GM19467 (cell line): ENCODE results near the gene ABCD1.
A peak's percentile ranks its signal among the peaks of the same experiment; 100 is the strongest.
"Not testable (repeated sequence)": the region's sequence is repeated elsewhere in the genome, so short reads cannot be mapped to it uniquely, and the experiment has no call there.

Source experiments
- ATAC-seq: cut with Tn5 transposase; IDR thresholded peaks from one replicate; pipeline ENCODE4 v1.9.1; 2021; ENCODE audit warnings: mild to moderate bottlenecking, moderate library complexity; ENCODE audit not compliant: unreplicated experiment

The ABCD1 gene

DNA sequence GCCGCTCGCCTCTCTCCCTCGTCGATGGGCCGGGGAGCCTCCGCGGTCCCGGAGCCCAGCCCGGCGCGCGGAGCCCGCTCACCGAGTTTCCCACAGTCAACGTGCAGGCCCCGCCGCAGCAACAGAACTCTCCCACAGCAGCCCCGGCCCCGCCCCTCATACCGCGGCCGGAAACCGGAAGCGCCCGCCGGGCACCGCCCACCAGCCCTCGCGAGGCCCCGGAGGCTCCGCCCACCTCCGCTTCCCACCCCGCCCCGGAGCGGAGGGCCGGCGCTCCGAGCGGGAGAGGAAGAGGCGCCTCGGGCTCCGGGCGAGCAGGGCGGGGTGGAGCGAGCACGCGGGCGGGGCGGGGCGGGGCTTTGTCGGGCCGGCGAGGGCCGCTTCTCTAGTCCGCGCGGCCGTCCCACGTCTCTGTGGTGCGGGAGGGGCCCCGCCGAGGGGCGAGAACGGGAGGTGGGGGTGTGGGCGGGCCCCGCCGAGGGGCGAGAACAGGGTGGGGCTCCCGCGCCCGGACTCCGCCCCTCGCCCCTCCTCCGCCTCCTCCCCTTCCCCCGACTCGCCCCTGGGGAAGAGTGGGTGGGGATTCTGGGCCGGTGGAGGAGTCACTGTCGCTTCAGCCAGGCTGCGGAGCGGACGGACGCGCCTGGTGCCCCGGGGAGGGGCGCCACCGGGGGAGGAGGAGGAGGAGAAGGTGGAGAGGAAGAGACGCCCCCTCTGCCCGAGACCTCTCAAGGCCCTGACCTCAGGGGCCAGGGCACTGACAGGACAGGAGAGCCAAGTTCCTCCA is at the start of gene ABCD1, which contains the start of gene BCAP31:
TSS of gene ABCD1 (plus strand) at position 605 of the 787 bp plus-strand sequence. CDS start 411 bp downstream, outside the sequence.
TSS of gene BCAP31 (minus strand) at position 136 of the 787 bp plus-strand sequence. CDS start 1,143 bp downstream, outside the sequence.
- ATAC-seq = peak; percentile 52

- no peak for ATAC-seq
These were observed 43.5 kb upstream of the ABCD1 start for GRCh38 chrX:153681175-153681574.

- not testable (repeated sequence) for ATAC-seq
These were observed 41.2 kb upstream of the ABCD1 start for GRCh38 chrX:153683486-153683885.

GRCh38 chrX:153684467-153685155 is 40.0 kb upstream of the ABCD1 start:
- ATAC-seq = no peak

DNA sequence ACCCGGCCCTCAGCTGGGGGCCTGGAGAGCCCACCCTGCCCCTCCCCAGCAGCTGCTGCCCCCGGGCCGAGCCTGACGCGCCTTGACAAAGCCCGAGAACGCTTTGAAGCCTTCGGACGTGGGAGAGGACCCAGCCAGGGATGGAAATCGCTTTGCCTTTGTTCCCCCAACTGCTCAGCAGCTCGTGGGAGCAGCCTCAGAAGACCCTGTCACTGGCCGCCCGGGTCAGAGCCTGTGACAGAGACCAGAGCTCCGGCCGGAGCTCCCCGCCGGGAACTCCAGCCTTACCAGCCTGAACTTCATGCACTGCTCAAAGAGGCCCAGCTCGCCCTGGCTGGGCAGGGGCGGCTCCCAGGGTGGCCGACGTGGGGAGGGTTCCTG is 39.5 kb upstream of the ABCD1 start:
- ATAC-seq = no peak

GRCh38 chrX:153685751-153686696 is 38.6 kb upstream of the ABCD1 start:
- ATAC-seq = no peak

- ATAC-seq = no peak
These were observed 37.9 kb upstream of the ABCD1 start for GRCh38 chrX:153686711-153687110.

DNA sequence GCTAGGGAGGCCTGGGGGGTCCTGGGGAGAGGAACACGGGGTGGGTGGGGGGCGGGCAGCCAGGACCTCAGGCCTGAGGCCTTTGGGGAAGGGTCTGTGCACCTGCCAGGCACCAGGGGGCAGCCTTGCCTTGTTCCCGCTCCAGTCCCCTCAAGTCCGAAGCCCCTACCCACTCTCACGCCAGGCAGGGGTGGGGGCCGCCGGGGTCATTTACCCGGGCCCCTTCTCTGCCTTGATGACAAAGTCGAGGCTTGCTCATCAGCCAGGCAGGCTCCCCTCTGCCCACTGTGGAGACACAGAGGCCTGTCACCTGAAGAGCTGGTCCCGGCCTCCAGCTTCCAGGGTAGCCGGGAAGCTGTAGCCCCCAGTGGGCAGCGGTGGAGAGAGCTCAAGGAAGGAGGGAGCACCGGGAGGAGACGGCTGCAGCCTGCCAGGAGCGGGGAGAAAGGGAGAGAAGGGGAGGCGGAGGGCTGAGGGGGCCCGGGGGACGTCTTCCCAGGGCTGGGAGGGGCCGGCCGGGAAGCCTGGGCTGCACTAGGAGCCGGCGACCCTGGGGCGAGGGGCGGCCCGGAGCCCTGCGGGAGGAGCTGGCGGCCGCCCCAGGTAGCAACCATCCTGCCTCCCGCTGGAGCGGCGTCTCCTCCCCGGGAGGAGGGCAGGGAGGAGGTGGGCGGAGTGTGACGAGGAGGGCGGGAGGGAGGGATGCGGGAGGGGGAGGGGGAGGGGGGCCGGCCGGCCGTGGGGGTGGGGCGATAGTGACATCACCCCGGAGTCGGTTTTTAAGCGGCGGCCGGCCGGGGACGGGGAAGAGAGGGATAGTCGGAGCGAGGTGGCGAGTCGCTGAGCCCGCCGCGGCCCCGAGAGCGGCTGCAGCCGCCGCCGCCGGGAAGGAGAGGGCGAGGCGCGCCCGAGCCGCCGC is 37.3 kb upstream of the ABCD1 start, which contains the start of gene SLC6A8:
TSS of gene SLC6A8 (plus strand) at position 806 of the 919 bp plus-strand sequence. CDS start 649 bp downstream, outside the sequence.
- ATAC-seq = no peak

DNA sequence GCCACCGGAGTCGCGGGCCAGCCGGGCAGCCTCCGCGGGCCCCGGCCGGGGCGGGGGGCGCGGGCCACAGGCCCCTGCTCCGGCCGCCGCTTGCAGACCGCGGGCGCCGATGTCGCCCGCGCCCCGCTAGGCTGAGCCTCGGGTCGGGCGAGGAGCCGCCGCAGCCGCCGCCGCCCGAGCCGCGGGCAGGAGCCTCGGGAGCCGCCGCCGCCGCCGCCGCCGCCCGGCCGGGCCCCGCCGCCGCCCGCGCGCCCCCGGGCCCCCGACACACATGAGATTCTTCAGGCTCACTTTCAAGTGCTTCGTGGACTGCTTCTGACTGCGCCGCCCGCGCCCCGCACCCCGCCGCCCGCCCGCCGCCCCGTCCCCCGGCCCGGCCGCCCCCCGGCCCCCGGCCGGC is 36.6 kb upstream of the ABCD1 start:
- no peak for ATAC-seq

DNA sequence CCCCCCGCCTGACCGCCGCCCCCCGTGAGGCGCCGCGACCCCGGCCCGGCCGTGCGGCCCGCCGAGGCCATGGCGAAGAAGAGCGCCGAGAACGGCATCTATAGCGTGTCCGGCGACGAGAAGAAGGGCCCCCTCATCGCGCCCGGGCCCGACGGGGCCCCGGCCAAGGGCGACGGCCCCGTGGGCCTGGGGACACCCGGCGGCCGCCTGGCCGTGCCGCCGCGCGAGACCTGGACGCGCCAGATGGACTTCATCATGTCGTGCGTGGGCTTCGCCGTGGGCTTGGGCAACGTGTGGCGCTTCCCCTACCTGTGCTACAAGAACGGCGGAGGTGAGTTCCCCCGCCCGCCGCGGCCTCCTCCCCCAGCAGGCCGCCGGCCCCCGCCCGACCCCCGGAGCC is 36.1 kb upstream of the ABCD1 start:
- no peak for ATAC-seq

DNA sequence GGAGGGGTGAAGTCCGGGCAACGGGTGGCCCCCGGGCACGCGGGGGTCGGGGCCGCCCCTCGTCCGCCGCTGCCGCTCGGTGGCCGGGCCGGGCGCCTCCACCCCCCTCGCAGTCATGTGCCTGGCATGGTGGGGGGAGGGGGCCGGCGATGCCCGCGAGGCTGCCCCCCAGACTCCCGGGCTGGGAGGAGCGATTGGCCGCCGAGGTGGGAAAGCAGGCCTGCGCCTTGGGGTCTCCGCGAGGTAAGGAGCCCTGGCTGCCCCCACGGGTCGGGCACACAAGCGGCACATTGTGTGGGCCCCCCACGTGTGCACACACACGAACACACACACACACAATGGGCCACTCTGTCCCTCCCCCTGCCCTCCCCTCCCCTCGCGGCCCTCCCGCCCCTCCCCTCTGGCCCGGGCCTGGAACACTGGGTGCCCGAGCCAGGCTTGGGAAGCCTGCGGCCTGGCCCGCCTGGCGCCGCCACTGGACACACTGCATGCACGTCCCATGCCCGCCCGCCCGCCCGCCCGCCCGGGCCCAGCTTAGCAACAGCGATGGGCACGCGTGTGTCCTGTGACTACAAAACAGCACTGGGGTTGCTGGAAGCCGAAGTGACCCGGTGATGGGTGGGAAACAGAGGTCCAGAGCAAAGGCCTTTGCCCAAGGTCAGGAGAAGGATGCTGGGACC is 35.6 kb upstream of the ABCD1 start:
- no peak for ATAC-seq

GRCh38 chrX:153689654-153690465 is 34.8 kb upstream of the ABCD1 start:
- no peak for ATAC-seq

DNA sequence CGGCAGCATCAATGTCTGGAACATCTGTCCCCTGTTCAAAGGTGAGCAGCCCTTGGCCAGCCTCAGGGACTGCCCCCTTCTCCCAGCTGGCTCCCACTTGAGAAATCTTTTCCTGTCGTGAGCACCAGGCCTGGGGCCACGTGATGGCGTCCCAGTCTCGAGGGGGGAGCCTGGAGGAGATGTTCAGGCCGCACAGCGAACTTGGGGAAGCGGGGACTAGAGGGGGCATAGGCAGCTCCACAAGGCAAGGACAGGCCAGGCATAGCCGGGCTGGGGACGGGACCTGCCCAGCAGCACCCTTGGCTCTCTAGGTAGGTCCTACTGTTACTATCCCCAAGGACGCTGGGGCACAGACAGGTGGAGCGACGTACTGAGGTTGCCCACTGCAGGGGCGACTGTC is 34.2 kb upstream of the ABCD1 start:
- no peak for ATAC-seq

GRCh38 chrX:153691032-153691827 is 33.4 kb upstream of the ABCD1 start:
- ATAC-seq = not testable (repeated sequence)

GRCh38 chrX:153692003-153692402 is 32.7 kb upstream of the ABCD1 start:
- ATAC-seq = no peak

DNA sequence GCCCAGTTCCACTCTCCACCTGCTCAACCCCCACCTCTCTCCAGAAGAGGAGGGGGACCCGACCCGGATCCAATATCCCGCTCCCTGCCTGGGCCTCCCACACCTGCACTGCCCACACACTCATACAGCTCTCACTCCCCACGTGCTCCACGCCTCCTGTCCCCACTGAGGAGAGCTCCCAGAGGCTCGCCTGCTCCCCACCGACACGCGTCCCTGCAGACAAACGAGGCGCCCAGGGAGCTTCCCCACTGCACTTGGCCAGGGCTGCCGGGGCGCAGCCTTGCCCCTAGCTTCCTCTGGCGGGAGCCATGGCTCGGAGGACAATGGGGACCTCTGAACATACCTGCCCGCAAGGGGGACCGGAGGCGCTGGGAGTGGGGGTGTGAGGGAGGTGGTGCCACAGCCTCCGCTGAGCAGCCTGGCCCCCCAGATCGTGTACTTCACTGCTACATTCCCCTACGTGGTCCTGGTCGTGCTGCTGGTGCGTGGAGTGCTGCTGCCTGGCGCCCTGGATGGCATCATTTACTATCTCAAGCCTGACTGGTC is 32.0 kb upstream of the ABCD1 start:
- no peak for ATAC-seq
